ENCODE measurements around the gene SLC28A1.

GRCh38 chr15:84862214-84862975, 22.1 kb upstream of the SLC28A1 start:
- TF ChIP-seq EZH2phosphoT487 (IDR thresholded peaks at IDR 0.05; ENCODE audit: insufficient read depth, low read depth), result no peak
- TF ChIP-seq EZH2 (IDR thresholded peaks at IDR 0.05; ENCODE audit: insufficient read depth, poor library complexity, severe bottlenecking), result no peak

All from GM23248 (cell line).